Measurements from ENCODE around the gene TCEA2.

The TCEA2 gene

DNA sequence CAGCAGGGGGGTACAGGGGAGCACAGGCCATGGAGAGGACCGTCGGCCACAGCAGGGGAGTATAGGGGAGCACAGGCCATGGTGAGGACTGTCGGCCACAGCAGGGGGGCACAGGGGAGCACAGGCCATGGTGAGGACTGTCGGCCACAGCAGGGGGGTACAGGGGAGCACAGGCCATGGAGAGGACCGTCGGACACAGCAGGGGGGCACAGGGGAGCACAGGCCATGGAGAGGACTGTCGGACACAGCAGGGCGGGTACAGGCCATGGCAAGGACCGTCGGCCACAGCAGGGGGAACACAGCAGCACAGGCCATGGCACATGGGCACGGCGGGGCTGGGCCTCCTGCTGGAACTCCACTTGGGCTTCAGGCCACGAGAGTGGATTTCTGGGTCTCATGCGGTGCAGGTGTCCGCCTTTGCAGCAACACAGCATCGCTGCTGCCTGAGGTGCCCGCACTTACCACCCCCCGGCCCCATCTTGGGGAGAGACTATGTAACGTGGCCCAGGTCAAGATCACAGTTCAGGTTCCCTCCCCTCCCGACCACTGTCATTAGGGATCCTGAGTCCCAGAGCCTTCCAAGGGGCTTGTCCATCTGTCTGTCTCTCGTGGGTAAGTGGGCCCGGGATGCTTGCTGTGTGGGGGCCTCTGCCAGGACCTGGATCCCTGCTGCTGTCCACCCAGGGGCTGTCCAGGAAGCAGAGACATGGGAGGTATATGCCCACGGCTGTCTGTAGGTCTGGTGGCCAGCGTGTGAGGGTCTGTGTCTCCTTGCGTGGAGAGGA, 41.9 kb downstream of the TCEA2 start:
- Histone ChIP-seq H3K9me3 (ENCODE audit: control insufficient read depth, low read length) (no peaks in the 10 kb centered on the region), H3K4me1 (ENCODE audit: control insufficient read depth, insufficient read depth, low read length, poor library complexity, severe bottlenecking) (peaks cover 8% of the 10 kb centered on the region), H3K36me3 (ENCODE audit: control insufficient read depth, insufficient read depth, low read length) (no peaks in the 10 kb centered on the region), H3K27me3 (replicated peaks; ENCODE audit: control insufficient read depth, insufficient read depth, low read length, poor library complexity, severe bottlenecking) (peaks cover 13% of the 10 kb centered on the region), H3K4me3 (ENCODE audit: insufficient read depth, low read depth, low read length, poor library complexity, severe bottlenecking) (no peak overlapping the region), H3K27ac (ENCODE audit: insufficient read depth, low read length, poor library complexity, severe bottlenecking) (no peak overlapping the region)
- no peak for DNase-seq

DNA sequence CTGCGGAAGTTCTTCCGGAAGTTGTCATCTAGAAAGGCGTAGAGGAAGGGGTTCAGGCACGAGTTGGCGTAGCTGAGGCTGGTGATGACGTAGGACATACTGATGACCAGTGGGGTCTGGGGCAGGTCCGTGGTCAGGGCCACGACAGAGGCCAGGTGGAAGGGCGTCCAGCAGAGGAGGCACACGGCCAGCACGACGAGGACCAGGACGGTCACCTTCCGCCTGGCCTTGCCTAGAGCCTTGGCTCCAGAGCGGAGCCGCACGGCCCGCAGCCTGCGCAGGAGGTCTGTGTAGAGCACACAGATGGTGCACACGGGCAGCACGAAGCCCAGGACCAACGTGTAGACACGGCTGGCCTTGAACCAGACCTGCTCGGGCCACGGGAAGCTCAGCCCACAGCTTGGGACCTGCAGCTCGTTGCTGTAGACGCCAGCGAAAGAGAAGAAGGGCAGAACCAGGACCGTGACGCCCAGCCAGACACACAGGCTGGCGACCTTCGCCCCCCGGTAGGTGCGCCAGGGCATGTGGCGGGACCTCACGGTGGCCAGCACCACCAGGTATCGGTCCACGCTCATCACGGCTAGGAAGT, 42.9 kb downstream of the TCEA2 start:
- Histone ChIP-seq H3K9me3 (ENCODE audit: control insufficient read depth, low read length) (no peaks in the 10 kb centered on the region), H3K4me1 (ENCODE audit: control insufficient read depth, insufficient read depth, low read length, poor library complexity, severe bottlenecking) (peaks cover 8% of the 10 kb centered on the region), H3K4me3 (ENCODE audit: insufficient read depth, low read depth, low read length, poor library complexity, severe bottlenecking) (no peak overlapping the region), H3K36me3 (ENCODE audit: control insufficient read depth, insufficient read depth, low read length) (no peaks in the 10 kb centered on the region), H3K27ac (ENCODE audit: insufficient read depth, low read length, poor library complexity, severe bottlenecking) (no peak overlapping the region), H3K27me3 (replicated peaks; ENCODE audit: control insufficient read depth, insufficient read depth, low read length, poor library complexity, severe bottlenecking) (peaks cover 13% of the 10 kb centered on the region)
- no peak for DNase-seq

DNA sequence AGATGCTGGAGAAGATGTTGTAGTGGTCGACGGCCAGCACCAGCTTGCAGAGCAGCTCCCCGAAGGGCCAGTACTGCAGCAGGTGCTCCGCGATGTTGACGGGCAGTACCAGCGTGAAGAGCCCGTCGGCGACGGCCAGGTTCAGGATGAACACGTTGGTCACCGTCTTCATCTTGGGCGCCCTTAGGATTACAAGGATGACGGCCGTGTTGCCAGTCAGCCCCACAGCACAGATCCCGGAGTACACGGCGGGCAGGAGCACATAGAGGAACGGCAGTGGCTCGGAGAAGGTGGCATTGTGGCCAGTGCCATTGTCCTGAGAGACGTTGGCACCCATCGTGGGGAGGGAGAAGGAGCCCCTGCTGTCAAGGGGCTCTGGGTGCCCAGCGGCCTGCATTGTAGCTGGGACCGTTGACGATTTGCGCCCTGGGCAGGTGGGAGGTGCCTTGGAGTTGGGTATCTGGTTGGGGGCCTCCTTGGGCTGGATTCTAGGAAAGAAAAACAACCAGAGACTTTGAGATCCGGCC, 43.5 kb downstream of the TCEA2 start:
- peaks cover 11% of the 10 kb centered on the region for H3K27me3 ChIP-seq (replicated peaks; ENCODE audit: control insufficient read depth, insufficient read depth, low read length, poor library complexity, severe bottlenecking)
- no peak overlapping the region for H3K4me3 ChIP-seq (ENCODE audit: insufficient read depth, low read depth, low read length, poor library complexity, severe bottlenecking)
- H3K4me1 ChIP-seq (ENCODE audit: control insufficient read depth, insufficient read depth, low read length, poor library complexity, severe bottlenecking) = peaks cover 8% of the 10 kb centered on the region
- no peak for DNase-seq
- H3K36me3 ChIP-seq (ENCODE audit: control insufficient read depth, insufficient read depth, low read length) = no peaks in the 10 kb centered on the region
- H3K9me3 ChIP-seq (ENCODE audit: control insufficient read depth, low read length) = no peaks in the 10 kb centered on the region
- H3K27ac ChIP-seq (ENCODE audit: insufficient read depth, low read length, poor library complexity, severe bottlenecking) = no peak overlapping the region

DNA sequence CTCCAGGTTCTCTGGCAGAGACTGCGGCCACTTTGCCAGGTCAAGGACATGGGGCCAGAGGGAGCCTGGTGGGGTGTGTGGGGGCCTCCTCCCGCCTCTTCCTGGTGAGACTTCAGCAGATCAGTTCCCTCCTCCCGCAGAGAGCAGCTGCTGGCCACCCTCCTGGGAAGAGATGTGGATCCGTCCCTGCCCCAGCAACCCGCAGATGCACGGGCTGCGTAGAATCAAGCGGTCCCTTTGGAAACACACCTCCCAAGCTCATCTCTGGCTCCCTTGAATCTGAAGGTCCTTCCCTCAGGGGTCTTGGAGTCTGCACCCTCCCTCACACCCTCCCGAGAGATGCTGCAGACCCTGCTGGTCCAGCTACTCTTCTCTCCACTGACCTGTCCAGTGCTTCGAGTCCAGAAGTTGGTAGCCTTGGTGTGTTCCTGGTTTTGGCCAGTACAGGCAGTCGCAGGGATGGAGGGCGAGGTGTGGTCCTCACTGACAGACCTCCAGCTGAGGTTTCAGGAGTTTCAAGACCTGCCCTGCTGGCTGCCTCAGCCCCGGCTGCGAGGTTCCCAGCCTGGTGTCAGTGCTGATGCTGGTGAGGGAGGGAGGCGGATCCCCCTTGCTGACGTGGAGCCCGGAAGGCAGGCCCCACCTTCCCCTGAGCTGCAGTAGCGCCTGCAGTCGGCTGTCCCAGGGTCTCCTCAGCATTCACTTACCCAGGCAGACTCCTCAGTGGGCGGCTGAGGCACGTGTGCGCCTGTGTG, 44.2 kb downstream of the TCEA2 start, which contains the start of gene NPBWR2:
TSS of gene NPBWR2 (minus strand) at position 585 of the 755 bp plus-strand sequence. CDS start 734 bp downstream, outside the sequence.
- no peaks in the 10 kb centered on the region for H3K9me3 ChIP-seq (ENCODE audit: control insufficient read depth, low read length)
- no peak for DNase-seq
- H3K4me3 ChIP-seq (ENCODE audit: insufficient read depth, low read depth, low read length, poor library complexity, severe bottlenecking) = no peak within 1 kb of the TSS
- H3K27me3 ChIP-seq (replicated peaks; ENCODE audit: control insufficient read depth, insufficient read depth, low read length, poor library complexity, severe bottlenecking) = peaks cover 6% of the 10 kb centered on the region
- H3K36me3 ChIP-seq (ENCODE audit: control insufficient read depth, insufficient read depth, low read length) = no peaks in the 10 kb centered on the region
- H3K4me1 ChIP-seq (ENCODE audit: control insufficient read depth, insufficient read depth, low read length, poor library complexity, severe bottlenecking) = peaks cover 3% of the 10 kb centered on the region
- H3K27ac ChIP-seq (ENCODE audit: insufficient read depth, low read length, poor library complexity, severe bottlenecking) = no peak within 1 kb of the TSS

DNA sequence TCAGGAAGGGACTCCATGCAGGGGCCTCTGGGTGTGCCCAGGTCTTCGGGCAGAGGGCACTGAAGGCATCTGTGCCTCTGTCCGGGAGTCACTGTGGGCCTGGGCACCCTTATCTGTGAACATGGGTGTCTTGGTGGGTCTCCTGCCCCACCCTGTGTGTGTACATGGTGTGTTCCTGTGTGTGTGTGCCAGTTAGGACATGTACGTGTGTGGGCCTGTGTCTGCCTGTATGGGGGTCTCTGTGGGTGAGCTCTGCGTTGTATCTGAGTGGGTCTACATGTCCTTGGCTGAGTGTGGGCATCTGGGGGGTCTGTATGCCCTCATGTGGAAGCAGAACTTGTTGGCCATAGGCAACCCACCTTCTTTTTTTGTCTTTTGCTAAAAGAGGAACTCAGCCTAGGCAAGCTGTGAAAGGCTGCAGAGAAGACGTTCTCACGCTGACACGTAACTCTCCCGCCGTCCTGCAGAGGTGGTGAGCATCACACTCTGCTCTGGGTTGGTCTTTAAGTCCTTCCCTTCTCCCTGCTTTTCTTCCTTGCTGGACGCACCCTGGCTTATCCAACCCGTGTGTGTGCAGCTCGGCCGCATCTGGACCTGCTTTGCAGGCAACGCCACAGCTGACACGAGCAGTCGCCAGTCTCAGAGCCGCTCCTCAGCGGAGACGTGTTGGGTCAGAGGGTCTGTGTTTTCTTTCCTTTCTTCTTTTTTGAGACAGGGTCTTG, 44.9 kb downstream of the TCEA2 start:
- H3K9me3 ChIP-seq (ENCODE audit: control insufficient read depth, low read length) = no peaks in the 10 kb centered on the region
- DNase-seq = no peak
- H3K27ac ChIP-seq (ENCODE audit: insufficient read depth, low read length, poor library complexity, severe bottlenecking) = no peak overlapping the region
- H3K36me3 ChIP-seq (ENCODE audit: control insufficient read depth, insufficient read depth, low read length) = no peaks in the 10 kb centered on the region
- no peaks in the 10 kb centered on the region for H3K4me1 ChIP-seq (ENCODE audit: control insufficient read depth, insufficient read depth, low read length, poor library complexity, severe bottlenecking)
- no peak overlapping the region for H3K4me3 ChIP-seq (ENCODE audit: insufficient read depth, low read depth, low read length, poor library complexity, severe bottlenecking)
- peaks cover 2% of the 10 kb centered on the region for H3K27me3 ChIP-seq (replicated peaks; ENCODE audit: control insufficient read depth, insufficient read depth, low read length, poor library complexity, severe bottlenecking)

DNA sequence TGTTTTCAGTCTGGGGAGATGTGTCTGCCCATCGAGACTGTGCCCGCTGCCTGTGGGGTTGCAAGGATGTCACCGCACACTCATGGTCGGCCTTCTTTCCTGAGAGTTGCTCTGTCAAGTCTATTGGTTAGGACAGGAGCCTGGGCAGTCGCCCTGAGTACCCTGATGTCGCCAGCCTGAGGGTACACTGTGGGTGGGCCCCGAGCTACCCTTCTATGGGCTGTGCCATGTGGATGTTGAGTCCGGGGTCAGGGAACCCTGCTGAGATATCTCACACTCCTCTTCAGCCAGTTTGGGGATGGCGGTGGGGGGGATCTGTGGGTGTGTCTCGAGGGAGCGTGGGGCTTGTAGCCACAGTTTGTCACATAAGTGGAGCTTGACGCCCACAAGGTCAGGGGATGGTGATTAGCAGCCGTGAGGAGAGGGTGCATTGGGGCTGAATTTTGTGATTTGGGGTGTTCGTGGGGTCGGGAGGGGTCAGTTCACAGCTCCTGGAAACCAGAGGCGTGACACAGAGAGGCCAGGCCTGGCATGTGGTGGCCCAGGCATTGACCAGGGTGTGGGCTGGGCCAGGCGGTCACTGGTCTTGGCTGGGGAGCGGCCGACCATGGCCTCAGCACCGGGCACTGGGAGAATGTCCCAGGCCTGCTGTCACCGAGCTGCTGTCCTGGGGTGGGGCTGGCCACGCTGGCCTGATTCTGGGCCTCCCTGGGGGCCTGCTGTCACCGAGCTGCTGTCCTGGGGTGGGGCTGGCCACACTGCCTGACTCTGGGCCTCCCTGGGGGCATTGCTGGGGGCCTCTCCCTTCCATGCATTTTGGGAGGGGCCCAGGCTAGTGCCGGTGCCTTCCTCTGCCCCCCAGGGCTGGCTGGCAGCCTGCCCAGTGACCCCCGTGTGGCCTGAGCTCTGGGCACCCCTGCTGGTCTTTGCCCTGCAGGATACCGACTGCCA, 46.0 kb downstream of the TCEA2 start:
- DNase-seq = no peak
- H3K27ac ChIP-seq (ENCODE audit: insufficient read depth, low read length, poor library complexity, severe bottlenecking) = no peak overlapping the region
- H3K9me3 ChIP-seq (ENCODE audit: control insufficient read depth, low read length) = no peaks in the 10 kb centered on the region
- H3K4me3 ChIP-seq (ENCODE audit: insufficient read depth, low read depth, low read length, poor library complexity, severe bottlenecking) = no peak overlapping the region
- H3K4me1 ChIP-seq (ENCODE audit: control insufficient read depth, insufficient read depth, low read length, poor library complexity, severe bottlenecking) = no peaks in the 10 kb centered on the region
- no peaks in the 10 kb centered on the region for H3K27me3 ChIP-seq (replicated peaks; ENCODE audit: control insufficient read depth, insufficient read depth, low read length, poor library complexity, severe bottlenecking)
- H3K36me3 ChIP-seq (ENCODE audit: control insufficient read depth, insufficient read depth, low read length) = no peaks in the 10 kb centered on the region

DNA sequence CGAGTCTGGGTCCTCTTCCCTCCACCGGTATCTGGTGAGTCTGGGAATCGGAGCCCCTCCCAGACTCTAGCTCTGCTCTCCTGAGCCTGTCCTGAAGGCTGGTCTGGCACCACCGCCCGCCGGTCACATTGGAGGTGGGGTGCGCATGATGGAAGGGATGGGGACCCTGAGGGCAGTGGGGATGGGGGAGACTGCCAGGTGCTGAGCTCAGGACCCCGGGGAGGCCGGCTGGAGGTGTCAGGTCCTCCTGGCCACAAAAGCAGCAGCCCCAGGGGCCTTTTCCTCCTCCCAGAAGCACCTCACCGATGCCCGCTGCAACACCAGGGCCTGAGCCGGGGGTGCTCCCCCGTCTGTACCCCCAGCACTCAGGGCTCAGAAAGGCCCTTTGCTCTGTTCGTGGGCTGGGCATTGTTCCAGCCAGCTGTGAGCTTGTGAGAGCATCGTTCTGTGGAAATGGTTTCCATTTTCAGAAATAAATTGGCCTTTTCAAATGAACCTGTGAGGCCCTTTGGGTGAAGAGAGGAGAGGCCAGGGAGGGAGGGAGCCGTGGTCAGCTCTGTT, 46.9 kb downstream of the TCEA2 start:
- no peaks in the 10 kb centered on the region for H3K27me3 ChIP-seq (replicated peaks; ENCODE audit: control insufficient read depth, insufficient read depth, low read length, poor library complexity, severe bottlenecking)
- no peak for DNase-seq

DNA sequence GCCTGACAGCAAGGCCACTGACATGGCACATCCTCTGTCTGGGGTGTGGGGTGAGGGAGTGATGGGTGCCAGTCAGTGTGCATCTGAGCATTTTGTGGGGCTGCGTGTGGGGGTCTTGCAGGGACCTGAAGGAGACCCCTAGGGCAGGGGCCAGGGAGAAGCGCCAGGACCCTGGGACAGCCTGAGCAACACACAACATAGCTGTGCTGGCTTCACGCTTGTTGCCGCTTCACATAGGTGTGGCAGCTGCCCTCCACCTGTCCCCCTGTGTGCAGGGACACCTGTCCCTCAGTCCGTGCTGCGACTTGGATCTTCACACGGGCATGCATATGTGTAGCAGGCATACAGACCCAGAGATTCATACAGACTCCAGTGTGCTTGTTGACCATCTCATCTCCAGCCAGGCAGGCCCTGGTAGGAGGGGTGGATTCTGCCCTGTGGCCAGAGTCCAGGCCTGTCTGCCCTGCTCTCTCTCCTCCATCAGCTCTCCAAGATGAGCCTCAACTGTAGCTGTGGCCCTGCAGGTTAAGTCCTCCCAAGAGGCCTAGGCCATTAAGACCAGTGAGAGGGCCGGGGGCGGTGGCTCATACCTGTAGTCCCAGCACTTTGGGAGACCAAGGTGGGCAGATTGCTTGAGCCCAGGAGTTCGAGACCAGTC, 47.5 kb downstream of the TCEA2 start:
- Histone ChIP-seq H3K27me3 (replicated peaks; ENCODE audit: control insufficient read depth, insufficient read depth, low read length, poor library complexity, severe bottlenecking) (no peaks in the 10 kb centered on the region), H3K27ac (ENCODE audit: insufficient read depth, low read length, poor library complexity, severe bottlenecking) (no peak overlapping the region), H3K36me3 (ENCODE audit: control insufficient read depth, insufficient read depth, low read length) (no peaks in the 10 kb centered on the region), H3K4me3 (ENCODE audit: insufficient read depth, low read depth, low read length, poor library complexity, severe bottlenecking) (no peak overlapping the region), H3K4me1 (ENCODE audit: control insufficient read depth, insufficient read depth, low read length, poor library complexity, severe bottlenecking) (no peaks in the 10 kb centered on the region), H3K9me3 (ENCODE audit: control insufficient read depth, low read length) (no peaks in the 10 kb centered on the region)
- DNase-seq = no peak

More for the DNA sequence above, 46.9 kb downstream of the TCEA2 start:
- H3K36me3 ChIP-seq (ENCODE audit: control insufficient read depth, insufficient read depth, low read length) = no peaks in the 10 kb centered on the region
- H3K4me1 ChIP-seq (ENCODE audit: control insufficient read depth, insufficient read depth, low read length, poor library complexity, severe bottlenecking) = no peaks in the 10 kb centered on the region
- H3K9me3 ChIP-seq (ENCODE audit: control insufficient read depth, low read length) = no peaks in the 10 kb centered on the region
- no peak overlapping the region for H3K4me3 ChIP-seq (ENCODE audit: insufficient read depth, low read depth, low read length, poor library complexity, severe bottlenecking)
- H3K27ac ChIP-seq (ENCODE audit: insufficient read depth, low read length, poor library complexity, severe bottlenecking) = no peak overlapping the region

Data from effector memory CD4-positive, alpha-beta T cell (primary cell).